GM21723 (cell line): ENCODE data around the gene PATJ.
A peak's percentile ranks its signal among the peaks of the same experiment; 100 is the strongest.

Experiments
- ATAC-seq: cut with Tn5 transposase; IDR thresholded peaks from one replicate; pipeline ENCODE4 v1.9.1; 2021; ENCODE audit warnings: mild to moderate bottlenecking, moderate library complexity; ENCODE audit not compliant: unreplicated experiment

The PATJ gene

DNA sequence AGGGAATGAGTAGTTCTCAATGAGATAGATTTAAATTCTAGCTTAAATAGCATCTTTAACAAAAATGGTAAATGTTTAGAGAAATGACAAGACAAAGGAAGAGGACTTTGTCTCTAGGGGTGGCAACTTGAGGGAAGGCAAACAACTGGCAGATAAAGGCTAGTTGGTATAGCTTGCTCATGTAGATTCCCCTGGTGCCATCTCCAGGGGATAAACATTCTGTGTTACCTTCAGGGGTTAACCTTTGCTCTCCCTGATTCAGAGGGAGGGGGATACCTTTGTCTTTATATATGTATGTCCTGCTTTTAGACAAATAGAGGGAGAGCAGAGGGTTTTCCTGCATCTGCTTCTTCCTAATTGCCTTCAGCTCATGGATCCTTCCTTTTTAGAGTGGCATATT, 298.7 kb downstream of the PATJ start:
- ATAC-seq: no peak

DNA sequence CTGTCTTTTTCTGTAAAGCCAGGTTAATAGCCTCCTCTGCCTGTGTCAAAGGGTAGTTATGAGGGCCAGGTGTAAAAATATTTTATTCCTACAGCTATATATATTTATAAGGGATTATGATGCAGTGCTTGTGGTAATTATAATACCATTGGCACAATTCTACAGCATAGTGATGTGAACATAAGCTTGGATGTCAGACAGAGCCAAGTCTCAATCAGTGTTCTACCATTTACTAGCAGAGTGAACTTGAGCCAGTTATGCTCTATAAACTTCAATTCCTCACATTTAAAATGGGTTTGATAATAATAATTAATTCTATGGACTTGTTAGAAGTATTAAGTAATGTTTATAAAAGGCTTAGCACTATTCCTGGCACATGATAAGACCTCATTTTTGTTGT, 300.9 kb downstream of the PATJ start:
- ATAC-seq: no peak

DNA sequence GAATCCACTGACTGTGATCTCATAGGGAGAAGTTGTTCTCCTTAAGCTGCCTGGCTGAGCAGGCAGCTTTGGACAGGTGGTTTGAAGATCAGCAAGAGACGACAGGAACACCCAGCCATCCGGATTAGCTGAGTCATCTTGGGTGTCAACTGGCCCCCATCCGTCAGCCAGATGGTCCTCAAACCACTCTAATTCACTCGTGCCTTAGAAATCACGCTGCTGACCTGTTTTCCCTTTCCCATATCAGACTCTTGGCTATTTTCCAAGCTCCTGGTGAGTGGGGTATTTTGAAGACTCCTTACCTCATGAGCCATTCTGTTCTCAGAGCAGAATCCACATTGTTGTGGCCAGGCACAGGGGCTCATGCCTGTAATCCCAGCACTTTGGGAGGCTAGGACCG, 303.3 kb downstream of the PATJ start:
- no peak for ATAC-seq

DNA sequence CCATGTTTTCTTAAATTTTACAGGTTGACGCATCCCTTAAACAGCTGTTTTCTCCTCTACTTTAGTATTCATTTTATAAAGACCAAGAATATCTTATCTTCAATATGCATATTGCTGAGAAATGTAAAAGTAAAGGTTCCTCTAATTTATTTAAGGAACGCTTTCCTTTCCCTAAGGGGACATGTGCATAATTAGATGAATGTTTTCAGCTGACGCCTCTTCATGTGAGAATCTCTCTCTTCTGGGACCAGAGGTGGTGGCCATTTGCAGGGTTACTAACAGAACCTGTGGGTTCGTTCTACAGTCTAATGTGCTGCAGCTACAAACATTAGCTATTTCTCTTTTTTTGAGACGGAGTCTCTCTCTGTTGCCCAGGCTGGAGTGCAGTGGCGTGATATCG, 304.6 kb downstream of the PATJ start:
- no peak for ATAC-seq

DNA sequence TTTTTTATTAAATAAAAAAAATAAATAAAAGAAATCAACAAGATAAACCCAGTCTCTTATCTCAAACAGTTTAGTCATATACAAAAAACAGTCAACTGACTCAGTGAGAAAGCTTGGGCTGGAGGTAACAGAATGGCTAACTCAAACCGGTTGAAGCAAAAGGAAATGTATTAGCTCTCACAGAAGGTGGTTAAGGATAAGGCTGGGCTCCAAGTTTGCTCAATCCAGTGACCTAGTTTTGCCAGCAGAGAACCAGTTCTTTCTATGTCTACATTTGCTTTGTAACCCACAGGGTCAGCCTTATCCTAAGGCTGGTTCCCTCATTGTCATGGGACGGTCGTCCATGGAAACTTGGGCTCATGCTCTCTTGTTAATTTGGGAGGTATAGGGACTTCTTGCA, 307.9 kb downstream of the PATJ start:
- no peak for ATAC-seq

DNA sequence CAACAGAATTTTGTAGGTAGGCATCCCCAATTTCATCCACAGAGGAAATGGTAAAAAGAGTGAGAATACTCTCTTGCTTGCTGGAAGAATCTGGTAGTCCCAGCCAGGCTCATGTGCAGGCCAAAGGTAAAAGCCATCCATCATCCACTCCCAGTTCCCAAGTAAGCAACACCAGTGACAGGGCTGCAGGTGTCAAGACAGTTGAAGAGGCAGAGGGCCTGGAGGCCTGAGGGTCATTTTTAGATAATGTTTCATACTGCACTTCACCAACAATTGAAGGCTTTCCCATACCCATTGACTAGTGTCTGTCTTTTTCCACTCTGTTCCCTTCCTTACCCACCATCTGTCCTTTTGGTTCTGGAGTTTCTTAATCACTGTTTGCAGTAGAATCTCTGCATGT, 310.7 kb downstream of the PATJ start:
- ATAC-seq: no peak

DNA sequence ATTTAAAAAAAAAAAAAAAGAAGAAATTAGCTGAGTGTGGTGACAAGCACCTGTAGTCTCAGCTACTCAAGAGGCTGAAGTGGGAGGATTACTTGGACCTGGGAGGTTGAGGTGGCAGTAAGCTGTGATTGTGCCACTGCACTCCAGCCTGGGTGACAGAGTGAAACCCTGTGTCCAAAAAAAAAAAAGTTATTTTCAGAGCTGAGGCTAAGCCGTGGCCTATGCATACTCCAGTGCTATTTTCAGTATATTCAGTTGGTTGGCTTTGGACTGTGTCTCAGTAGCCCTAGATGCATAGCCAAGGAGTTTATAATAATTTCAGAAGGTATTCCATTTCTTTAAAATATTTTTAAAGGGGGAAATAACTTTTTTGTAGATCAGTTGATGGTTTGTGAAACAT, 311.9 kb downstream of the PATJ start:
- no peak for ATAC-seq

DNA sequence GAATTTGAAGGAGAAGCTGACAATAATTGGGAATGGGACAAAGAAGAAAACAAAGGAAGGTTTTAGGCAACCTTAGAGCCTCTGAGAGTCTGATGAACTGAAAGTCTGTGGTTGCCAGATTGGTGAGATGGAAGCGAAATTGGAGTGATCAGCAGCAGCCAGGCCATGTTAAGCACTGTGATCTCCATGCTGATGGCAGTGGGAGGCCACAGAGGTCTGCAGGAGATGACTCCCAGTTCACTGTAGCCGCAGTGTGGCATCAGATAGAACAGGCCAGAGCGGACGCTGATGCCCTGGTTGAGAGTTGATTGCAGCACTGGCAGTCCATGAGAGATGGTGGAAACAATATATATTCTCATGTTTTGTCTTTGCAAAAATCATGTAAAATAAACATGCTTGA, 314.9 kb downstream of the PATJ start:
- ATAC-seq: no peak

DNA sequence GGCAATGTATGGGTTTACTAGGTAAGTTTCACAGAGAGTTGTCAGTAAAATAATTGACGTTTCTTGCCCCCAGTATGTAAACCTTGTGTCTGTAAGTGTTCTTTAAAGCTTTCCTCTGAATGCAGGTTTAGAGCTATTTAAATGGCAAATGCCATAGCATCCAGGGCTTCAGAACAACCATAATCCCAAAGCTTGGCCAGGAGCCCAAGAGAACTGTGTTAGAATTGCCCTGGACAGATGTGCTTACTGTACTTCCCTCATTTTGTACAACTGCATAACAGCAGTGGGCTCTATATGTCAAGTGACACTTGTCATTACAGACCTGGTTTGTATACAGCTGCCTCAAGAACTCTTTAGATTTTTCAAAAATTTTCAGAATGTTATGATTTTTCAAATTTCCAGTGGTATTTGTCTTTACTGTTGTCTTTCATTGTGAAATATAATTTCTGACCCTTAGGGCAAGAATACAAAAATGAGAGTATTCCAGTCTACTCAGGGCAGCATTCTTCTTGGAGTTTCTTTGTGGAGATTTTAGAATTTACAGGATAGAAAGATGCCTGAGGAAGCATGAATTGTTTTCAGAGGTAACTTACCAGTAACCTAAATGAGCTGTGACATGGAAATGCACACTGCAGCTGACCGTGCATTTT, 315.5 kb downstream of the PATJ start:
- no peak for ATAC-seq

DNA sequence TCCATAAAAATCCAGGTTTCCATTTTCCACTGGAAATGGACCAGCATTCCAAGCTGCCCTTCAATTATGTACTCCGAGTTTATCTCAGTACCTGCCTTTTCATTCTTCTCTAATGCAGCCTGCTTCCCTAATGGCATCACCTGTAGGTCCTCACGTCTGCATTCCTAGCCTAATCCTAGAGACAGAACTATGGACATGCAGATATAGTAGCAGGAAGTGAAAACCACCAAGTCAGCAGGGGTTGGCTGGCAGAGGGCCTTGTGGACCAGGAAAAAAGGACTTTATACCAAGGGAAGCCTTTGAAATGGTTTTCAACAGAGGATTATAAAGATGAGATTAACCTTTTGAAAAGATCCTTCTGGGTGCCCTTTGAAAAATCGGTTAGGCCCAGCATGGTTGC, 316.7 kb downstream of the PATJ start:
- no peak for ATAC-seq

DNA sequence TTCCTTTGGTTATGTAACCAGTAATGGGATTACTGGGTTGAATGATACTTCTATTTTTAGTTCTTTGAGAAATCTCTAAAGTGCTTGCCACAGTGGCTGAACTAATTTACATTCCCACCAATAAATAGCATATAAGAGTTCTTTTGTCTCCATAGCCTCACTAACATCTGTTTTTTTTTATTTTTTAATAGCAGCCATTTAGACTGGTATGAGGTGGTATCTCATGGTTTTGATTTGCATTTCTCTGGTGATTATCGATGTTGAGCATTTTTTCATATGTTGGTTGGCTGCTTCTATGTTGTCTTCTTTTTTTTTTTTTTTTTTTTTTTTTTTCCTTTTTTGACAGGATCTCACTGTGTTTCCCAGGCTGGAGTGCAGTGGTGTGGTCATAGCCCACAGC, 319.8 kb downstream of the PATJ start:
- no peak for ATAC-seq

DNA sequence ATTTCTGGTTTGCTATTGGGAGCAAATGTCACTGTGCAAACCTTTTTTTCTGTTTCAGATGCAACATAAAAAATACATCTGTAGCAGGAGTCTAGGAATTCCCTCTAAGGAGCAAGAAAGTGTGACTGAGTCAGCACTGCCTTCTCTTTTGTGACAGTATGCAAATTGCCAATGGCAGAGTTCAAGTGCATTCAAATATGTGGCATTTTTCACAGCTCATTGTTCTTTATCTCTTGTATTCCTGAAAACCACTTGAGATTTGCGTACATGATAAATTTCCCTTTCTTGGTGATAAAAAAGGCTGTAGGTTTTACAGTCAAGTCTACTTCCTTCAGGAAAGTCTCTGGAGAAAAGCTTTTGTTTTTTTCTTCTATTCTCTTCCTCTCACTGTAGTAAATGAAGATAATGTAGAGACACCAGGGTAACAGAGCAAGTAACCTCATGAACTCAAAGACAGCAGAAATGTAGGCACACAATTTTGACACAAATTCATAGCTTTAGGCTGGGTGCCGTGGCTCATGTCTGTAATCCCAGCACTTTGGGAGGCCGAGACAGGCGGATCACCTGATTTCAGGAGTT, 322.6 kb downstream of the PATJ start:
- no peak for ATAC-seq

DNA sequence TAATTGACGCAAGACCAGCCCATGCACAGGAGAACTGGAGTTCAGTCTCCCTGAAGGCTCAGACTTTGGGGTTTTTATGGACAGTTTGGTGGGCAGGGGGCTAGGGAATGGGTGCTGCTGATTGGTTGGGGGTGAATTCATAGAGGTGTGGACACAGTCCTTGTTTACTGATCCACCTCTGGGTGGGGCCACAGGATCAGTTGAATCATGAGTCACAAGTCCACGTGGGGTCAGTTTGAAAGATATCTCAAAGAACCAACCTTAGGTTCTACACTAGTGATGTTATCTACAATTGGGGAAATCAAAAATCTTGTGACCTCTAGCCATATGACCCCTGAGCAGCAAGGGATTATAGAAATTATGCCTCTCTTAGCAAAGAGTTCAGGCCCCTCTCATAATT, 324.4 kb downstream of the PATJ start:
- no peak for ATAC-seq

DNA sequence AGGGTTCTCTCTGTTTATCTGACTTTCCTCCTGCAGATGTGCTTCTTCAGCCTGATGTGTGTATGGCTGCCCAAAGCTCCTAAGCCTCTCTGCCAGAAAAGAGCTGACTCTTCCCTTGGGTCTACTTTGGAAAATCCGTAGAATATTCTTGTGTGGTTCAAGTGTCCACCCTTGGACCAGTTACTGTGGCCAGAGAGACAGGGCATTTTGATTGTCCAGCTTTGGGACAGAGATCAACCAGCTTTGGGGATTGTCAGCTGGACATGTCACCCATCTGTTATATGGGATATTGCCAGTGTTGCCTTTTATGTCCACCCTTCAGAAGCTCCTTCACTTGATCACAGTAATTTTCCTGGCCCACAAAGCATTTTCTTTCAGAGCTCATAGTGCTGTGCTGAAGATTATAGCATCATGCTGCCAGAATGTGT, 326.1 kb downstream of the PATJ start:
- no peak for ATAC-seq

DNA sequence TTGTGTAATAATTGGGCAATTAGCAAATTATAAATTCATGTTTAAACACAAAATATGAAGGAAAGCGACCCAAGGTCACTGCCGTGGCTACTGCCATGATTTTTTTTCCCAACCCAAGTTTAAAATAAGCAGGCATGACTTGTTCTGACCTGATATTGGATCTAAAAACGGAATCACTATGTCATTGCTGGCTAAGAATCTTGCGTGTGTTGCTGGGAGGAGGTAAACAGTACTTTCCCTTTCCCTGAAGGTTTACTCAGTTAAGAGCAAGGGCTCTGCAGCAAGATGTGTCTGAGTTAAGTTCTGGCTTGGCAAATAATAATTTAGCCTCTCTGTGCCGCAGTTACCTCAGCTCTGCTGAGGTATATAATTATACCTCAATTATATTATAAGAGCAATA, 326.7 kb downstream of the PATJ start:
- ATAC-seq: no peak

DNA sequence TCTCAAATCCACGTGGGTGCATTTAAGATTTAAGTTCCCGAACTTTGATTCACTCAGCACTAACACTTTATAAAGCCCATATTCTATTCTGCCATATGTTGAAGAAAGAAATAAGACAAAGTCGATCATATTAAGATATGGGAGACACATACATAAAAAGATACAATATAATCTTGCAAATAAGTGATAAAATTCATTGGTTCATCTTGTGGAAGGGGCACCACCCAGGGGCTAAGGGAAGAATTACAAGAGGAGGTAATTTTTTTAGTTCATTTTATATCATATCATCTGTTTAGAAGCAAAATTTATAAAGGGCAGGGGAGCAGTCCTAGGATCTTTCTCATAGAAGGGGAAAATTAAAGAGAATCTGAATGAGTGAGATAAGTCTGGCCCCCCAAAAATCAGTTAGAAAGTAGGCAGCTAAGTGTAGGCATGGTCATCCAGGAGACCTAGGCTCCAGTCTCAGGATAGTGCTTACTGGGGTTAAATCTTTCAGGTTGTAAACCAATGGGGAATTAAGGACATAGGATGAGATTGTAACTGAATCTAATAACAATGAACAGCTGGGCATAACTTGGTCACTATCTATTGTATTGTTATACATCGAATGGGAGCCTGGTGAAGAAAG, 328.2 kb downstream of the PATJ start:
- ATAC-seq: no peak

DNA sequence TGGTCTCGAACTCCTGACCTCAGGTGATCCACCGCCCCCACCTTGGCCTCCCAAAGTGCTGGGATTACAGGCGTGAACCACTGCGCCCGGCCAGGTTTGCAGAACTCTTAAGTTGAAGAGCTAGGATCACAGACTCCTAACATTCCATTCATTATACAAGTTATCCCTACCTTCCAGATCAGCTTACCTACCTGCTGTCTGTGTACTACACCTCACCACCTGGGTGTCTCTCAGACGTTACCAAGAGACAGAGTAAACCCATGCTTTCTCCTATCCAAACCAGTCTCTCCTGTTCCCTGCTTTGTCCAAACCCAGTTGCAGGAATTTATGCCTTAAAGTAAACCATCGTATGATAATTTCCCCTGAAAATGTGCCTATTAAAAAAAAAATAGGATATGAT, 329.4 kb downstream of the PATJ start:
- no peak for ATAC-seq

DNA sequence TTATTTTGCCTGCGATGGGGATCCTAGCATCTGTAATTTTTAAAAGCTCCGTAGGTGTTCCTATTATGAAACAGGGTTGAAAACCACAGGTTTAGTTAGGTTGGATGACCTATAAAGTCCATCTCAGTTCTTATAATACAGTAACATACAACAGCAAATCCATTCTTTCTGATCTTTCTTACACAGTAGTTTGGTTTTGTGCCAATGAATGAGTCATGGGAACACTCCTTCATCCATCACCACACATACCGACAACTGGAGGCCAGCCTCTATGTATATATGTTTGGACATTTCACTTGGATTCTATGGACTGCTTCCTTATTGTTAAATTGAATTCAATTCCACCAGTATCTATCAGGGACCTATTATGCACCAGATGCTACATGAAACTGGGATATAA, 334.0 kb downstream of the PATJ start:
- no peak for ATAC-seq

DNA sequence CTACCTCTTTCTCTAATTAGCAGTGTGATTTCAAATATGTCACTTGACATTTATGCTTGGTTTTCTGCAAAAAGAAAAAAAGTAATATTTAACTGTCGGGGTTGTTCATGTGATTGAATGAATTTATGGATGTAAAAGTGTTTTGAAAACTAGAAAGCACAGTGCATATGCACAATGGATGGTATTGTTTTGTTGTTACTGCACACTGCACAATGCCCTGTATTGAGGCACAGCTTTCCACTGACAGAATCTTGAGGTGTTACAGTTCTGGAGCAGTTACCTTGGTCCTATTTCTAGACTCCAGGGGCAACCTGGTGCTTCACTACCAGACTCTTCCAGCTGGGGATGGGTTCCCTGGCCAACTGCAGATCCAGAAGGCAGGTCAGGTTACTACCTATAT, 335.5 kb downstream of the PATJ start:
- ATAC-seq: no peak

DNA sequence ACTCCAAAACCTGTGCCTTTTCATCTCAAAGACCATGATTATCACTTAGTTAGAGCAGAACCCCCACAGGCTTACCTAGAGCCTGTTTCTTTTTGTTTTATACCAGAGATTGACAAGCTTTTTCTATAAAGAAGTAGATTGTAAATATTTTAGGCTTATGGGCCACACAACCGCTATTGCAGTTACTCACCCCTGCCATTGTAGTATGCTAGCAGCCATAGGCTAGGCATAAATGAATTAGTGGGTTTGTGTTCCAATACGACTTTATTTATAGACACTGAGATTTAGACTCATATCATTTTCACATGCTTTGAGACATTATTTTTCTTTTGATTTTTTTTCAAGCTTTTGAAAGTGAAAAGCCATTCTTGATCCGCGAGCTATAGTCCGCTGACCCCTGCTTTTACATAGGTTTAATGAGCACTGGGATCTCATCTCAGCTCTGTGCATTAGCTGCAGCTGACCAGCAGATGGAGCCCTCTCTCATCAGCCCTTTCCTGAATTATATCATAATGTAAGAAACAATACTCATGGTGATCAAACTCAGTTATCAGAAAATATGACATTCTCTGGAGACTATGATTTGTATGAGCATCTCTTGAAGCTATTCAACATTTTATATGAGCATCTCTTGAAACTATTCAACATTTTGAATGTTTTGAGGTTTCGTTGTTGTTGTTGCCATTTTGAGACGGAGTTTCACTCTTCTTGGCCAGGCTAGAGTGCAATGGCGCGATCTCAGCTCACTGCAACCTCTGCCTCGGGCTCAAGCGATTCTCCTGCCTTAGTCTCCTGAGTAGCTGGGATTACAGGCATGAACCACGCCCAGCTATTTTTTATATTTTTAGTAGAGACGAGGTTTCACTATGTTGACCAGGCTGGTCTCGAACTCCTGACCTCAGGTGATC, 340.4 kb downstream of the PATJ start:
- ATAC-seq: peak; percentile 74

DNA sequence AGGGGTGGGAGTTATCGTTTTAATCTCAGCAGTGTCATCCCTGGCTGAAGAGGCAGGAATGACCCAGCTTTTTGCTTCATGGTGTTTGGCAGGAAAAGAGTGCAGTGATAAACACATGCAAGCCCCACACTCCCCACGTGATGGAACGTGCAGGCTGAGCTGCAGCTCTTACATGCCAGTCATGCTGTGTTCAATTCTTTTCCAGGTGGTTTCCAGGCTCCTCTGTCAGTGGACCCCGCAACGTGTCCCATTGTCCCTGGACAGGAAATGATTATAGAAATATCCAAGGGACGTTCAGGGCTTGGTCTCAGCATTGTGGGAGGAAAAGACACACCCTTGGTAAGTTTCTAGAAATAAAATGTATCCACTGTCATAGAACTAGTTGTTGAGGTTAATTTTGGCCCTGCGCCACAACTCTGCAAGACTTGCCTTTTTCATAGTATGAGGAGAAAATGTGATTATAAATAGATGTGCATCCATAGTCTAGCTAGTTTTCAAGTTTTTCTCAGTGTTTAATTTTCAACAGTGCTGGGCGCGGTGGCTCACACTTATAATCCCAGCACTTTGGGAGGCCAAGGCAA, 342.1 kb downstream of the PATJ start:
- no peak for ATAC-seq
